HG03469 (cell line): ENCODE results near the gene WDHD1.
"Not testable (repeated sequence)": the region's sequence is repeated elsewhere in the genome, so short reads cannot be mapped to it uniquely, and the experiment has no call there.

Experiments used
- ATAC-seq: cut with Tn5 transposase; IDR thresholded peaks from one replicate; pipeline ENCODE4 v1.9.1; 2021; ENCODE audit warnings: mild to moderate bottlenecking, moderate library complexity, moderate number of reproducible peaks; ENCODE audit not compliant: unreplicated experiment

Gene WDHD1

DNA sequence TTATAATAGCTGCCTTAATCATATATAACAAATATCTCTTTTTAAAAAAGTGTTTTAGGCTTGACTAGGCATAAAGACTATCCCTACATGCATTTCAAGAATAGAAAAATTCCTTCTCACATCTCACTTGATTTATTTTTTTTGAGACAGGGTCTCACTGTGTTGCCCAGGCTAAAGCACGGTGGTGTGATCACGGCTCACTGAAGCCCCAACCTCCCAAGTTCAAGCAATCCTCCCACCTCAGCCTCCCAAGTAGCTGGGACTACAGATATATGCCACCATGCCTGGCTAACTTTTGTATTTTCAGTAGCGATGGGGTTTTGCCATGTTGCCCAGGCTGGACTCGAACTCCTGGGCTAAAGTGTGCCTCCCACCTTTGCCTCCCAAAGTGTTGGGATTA lies 59.4 kb downstream of the WDHD1 start:
- no peak for ATAC-seq

DNA sequence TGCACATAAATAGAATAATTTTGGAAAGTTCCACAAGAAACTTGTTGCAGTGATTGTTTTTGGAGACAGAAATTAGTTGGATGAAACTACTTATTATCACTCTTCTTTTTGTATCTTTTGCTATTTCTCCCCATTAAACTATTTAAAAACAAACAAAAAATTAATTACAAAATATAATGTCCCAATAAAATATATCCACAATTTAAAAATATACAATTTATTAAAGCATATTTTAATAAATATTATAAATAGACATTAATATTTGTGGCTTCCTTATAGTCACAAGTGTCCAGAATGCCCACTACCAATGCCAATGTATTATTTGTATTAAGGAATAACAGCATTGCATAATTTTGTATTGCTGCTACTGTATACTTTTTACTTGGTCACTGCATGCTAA lies 71.8 kb downstream of the WDHD1 start:
- no peak for ATAC-seq

DNA sequence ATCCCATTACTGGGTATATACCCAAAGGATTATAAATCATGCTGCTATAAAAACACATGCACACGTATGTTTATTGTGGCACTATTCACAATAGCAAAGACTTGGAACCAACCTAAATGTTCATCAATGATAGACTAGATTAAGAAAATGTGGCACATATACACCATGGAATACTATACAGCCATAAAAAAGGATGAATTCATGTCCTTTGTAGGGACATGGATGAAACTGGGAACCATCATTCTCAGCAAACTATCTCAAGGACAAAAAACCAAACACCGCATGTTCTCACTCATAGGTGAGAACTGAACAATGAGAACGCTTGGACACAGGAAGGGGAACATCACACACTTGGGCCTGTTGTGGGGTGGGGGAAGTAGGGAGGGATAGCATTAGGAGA lies 73.3 kb downstream of the WDHD1 start:
- not testable (repeated sequence) for ATAC-seq

DNA sequence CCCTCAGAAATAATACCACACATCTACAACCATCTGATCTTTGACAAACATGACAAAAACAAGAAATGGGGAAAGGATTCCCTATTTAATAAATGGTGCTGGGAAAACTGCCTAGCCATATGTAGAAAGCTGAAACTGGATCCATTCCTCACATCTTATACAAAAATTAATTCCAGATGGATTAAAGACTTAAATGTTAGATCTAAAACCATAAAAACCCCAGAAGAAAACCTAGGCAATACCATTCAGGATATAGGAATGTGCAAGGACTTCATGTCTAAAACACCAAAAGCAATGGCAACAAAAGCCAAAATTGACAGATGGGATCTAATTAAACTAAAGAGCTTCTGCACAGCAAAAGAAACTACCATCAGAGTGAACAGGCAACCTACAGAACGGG lies 74.1 kb downstream of the WDHD1 start:
- ATAC-seq, result not testable (repeated sequence)

DNA sequence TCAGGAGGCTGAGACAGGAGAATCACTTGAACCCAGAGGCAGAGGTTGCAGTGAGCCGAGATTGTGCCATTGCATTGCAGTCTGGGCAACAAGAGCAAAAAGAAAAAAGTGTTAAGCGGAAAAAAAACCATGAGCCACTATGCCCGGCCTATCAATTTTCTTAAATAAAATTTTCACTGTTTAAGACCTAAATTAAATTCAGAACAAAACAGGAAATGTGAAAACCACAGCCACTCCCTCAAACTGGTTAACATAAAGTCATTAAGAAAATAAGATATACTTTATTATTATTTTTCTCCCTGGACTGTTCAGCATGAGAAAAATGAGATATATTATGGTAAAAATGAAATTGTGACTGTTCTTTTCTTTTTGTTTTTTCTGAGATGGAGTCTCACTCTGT lies 79.7 kb downstream of the WDHD1 start:
- no peak for ATAC-seq

DNA sequence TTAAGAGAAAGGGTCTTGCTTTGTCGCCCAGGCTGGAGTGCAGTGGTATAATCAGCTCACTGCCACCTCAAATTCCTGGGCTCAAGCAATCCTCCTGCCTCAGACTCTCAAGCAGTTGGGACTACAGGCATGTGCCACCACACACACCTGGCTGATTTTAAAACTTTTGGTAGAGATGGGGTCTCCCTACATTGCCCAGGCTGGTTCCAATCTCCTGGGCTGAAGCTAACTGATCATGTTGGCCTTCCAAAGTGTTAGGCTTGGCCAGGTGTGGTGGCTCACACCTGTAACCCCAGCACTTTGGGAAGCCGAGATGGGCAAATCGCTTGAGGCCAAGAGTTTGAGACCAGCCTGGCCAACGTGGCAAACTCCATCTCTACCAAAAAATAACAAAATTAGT lies 80.4 kb downstream of the WDHD1 start:
- ATAC-seq, result no peak

DNA sequence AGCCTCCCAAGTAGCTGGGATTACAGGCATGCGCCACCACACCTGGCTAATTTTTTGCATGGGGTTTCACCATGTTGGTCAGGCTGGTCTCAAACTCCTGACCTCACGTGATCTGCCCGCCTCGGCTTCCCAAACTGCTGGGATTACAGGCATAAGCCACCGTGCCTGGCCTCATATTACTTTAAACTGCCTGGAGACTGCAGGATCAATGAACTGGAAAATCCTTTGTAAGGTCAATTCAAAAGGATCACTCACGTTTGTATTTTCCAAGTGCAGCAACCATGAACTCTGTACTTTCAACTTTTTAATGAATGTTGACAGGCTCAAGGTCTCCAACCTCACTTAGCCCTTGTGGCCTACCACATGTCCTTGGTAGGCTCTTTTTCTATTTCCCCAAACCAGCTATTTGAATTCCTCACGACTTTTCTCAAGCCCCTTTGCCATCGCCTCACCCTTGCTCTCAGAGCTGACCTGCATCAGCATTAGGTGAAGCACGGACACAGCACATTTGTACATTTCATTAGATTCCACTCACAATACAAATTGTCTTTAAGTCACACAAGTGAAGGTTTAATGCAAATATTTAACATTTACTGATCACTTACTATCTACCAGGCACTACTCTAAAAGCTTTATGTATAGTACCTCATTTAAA lies 82.0 kb downstream of the WDHD1 start:
- no peak for ATAC-seq

DNA sequence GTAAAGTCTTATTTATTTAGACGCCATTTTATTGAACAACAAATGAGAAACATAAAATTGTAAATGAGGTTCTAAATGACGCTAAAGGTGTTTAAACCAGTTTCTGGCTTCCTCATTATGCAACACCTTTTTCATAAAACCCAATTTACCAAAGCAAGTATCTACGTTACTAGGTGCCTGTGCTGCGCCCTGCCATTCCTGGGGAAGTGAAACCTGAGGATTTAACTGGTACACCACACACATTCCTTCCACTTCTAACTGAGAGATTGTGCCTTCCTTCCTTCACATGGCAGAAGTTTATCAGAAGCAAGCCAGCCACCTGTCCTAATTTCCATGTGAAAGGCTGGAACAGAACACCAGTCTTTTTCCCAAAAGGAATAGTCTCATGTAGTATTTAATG lies 84.0 kb downstream of the WDHD1 start:
- no peak for ATAC-seq

DNA sequence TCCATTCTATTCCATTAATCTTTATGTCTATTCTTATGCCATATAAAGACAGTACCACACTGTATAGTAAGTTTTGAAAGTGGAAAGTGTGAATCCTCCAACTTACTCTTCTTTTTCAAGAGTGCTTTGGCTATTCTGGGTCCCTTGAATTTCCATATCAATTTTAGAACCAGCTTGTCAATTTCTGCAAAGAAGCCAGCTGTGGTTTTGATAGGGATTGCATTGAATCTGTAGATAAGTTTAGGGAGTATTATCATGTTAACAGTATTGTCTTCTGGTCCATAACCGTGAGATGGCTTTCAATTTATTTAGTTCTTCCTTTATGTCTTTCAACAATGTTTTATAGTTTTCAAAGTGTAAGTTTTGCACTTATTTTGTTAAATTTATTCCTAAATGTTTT lies 90.1 kb downstream of the WDHD1 start:
- ATAC-seq, result no peak

DNA sequence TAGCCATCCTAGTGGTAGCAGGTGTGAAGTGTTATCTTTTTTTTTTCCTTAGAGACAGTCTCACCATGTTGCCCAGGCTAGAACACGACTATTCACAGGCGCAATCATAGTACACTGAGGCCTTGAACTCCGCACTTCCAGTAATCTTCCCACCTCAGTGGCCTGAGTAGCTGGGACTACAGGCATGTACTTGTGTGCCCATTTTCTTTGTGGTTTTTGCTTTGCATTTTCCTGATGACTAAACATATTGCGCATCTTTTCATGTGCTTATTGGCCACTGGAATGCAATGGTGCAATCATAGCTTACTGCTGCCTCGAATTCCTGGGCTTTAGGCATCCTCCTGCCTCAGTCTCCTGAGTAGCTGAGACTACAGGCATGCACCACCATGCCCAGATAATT lies 90.9 kb downstream of the WDHD1 start:
- ATAC-seq, result no peak

DNA sequence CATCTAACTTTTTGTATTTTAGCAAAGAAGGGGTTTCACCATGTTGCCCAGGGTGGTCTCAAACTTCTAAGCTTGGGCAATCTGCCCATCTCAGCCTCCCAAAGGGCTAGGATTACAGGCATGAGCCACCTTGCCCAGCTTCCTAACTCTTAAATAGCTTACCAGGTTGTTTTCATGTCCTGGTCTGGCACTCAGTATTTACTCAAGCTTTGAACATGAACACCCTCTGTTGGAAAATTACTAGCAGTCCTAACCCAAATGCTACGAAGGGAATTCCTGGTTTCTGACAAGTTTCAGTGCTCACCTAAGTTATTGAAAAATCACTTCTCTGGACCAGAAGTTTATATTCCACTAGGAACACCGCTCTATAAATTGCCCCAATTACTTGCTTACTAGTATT lies 91.8 kb downstream of the WDHD1 start:
- ATAC-seq, result no peak

DNA sequence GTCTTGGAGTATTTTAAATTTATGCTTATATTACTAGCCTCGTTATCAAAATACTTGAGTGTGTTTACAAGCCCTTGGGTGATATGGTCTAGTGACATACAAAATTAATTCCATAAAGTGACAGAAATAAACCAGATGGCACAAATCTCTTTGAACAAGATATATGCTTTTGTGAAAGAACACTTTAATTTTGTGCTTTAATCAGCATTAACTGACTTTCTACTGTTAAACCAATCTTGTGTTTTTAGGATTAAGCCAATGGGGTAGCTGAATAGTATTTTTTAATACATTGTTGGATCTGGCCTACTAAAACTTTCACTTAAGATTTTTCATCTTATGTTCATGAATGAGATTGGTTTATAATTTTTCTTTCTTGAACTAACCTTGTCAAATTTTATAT lies 93.9 kb downstream of the WDHD1 start:
- no peak for ATAC-seq

DNA sequence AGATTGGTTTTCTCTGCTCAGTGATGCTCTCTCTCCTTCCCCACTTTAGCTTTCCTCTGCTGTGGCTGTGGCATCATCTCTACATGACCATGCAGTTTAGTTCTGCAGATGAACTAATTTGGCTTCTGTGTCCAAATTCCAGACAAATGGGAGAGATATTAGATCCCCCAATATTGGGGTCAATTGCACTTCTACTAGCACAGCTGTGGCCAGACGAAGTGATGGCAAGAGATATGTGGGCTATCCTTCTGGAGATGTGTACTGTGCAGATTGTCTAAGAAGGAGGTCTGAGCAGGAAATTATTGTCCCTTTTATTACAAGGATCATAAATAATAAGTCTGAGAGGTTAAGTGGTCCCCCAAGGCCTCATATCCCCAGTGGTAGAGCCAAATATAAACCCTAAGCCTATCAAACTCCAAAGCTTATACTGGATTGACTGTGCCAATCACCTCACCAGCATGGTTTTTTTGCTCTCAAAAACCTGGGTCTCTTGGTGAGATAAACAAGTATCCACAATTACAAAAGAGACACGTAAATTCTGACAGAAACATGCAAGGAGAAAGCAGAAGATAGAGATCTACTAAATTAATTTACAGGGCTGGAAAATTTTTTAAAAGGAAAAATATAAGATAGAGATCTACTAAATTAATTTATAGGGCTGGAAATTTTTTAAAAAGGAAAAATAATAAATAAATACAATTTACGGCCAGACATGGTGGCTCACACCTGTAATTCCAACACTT lies 95.1 kb downstream of the WDHD1 start:
- ATAC-seq, result no peak

DNA sequence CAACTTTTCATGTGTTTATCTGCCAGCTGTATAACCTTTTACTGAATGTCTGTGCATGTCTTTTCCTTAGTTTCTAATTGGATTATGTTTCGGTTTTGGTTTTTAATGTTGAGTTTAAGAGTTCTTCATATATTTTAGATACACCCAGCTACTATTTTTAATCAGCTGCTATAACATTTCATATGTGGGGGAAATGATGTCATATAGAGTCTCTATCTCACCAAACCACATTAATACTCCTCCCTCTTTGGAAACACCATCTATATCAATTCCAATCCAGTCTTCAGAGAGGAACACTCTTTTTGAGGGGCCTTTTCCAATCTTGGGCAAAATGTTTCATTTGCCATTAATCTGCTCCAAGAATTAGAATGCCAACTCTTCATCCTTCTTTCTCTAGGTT lies 95.8 kb downstream of the WDHD1 start:
- no peak for ATAC-seq

DNA sequence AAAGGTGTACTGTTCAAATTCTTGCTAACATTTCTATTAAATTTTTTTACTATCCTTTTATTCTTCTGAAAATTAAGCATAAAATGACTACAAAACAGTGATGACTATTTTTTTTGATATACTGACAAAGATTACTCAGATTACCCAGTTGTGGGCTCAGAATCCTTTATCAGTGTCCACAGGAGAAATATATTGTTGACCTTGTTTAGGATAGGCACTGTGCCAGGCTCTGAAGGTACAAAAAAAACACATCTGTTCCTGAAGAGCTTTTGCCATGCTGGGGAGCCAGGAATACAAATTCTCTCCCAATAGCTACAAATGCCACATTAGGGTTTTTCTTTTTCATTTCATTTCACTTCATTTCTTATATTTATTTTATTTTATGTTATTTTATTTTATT lies 97.3 kb downstream of the WDHD1 start:
- no peak for ATAC-seq

DNA sequence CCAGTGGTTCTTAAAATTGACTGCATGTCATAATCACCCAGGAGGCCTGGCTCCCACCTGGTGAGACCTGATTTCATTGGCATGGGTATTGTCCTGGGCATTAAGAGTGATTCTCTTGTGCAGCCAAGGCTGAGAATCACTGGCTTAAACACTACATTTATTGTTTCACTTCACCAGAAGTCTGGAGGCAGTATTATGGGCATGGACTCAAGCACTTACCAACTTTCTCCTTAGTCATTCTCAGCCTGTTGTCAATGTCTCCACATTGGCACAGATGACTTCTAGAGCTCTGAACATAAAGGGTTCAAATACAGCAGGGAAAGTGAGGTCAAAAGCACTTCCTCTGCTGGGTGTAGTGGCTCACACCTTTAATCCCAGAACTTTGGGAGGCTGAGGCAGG lies 98.7 kb downstream of the WDHD1 start:
- ATAC-seq, result no peak

DNA sequence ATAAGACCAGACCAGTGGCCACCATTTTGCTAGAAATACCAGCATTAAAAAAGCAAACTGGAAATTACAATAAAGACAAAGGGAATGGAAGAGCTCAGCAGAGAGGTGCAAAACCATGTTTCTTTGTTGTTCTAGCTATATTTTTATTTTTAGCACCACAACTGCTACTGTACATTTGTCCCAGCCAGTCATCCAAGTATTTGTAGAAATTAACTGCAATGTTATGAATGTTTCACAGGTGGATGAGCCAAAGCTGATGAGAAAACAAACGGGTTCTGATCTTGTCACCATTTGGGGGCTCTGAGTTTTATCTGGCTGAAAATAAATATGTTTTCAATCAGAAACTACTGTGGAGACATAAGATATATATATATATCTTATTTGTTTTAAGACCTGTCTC lies 99.3 kb downstream of the WDHD1 start:
- no peak for ATAC-seq

DNA sequence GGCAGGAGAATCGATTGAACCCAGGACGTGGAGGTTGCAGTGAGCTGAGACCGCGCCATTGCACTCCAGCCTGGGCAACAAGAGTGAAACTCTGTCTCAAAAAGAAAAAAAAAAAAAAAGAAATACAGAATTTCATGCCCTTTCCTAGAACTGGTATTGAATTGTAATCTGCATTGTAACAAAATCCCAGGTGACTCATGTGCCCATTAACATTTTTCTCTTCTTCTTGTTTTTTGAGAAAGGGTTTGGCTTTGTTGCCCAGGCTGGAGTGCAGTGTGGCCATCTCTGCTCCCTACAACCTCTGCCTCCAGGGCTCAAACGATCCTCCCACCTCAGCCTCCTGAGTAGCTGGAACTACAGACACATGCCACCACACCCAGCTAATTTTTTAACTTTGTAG lies 100.3 kb downstream of the WDHD1 start:
- not testable (repeated sequence) for ATAC-seq

DNA sequence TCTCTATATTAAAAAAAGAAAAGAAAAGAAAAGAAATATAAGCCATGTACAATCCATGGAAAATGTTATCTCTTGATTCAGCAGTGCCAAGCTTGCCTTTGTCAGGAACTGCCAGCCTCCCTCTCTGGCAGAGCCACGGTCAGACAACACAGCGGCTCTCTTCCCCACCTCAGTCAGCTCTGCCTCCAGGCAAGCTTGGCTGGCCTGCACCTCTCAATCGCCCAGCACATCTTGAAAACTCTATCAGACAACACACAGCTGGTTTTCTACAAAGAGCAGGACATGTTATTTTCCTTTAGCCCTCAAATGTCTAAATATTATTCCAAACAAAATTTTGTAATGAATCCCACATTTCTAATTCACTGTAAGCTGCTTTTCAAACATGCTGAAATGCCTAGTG lies 104.3 kb downstream of the WDHD1 start:
- no peak for ATAC-seq

DNA sequence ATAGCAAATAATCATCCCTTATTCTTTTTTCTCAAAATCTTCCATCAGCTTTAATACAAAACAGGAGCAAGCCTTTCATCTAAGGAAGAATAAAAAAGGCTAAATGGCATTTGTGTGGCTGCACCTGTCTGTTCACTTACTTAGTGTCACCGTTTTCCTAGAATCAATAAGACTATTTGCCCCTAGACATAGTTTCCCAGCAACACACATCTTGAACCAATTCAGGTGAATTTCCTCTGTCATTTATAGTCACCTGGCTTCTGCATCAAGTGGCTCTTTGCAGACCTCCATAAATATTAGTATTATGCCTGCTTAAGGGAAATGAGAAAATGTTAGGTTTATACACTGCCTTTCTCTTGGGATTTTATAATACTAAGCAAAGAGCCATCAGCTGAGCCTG lies 106.8 kb downstream of the WDHD1 start:
- ATAC-seq, result no peak

DNA sequence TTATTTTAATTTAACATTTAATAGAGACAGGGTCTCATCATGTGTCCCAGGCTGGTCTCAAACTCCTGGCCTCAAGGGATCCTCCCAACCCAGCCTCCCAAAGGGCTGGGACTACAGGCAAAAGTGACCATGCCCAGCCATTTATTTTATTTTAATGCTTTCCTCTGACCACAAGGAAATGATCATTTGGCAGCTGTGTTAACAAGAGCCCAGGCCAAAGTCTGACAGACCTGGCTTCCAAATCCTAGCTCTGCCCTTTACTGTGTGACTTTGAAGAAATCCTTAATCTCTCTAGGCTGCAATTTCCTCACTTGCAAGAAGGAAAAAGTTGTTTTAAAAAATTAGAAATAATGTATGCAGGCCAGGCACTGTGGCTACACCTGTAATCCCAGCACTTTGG lies 107.6 kb downstream of the WDHD1 start:
- ATAC-seq, result no peak

DNA sequence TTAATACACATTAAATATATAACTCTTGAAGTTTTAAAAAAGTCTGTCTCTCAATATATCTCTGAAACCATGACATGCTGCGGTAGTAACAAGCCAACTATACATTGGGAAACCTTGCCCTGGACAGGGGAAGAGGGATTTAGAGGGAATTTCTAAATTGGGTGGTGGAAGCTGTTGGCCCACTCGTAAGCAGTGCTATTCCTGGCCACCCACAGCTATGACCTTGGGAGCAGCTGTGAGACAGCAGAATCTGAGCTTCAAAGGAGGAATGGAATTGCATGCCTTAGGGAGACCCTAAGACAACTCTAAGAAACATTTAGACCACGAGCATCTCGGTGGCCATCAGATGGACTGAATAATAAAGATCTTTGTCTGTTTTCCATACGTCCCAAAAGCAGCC lies 108.5 kb downstream of the WDHD1 start:
- ATAC-seq, result no peak

DNA sequence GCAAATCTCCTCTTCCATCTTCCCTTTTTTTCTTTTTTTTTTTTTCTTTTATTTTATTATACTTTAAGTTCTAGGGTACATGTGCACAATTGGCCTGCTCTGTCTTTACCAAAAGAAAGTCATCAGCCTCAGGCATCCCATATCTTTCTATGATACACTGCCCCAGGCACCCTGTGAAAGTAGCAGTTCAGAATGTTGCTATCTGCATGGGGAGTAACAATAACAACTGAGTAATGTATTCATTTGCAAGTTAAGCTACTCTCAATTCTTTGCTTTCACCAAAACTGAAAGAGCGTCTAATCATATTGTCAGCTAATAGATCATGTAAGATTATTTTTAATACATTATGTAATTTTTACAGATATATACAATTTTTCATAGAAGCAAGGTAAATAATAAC lies 110.8 kb downstream of the WDHD1 start:
- no peak for ATAC-seq
